ENCODE results near the gene MYO3B.

MYO3B gene

GRCh38 chr2:170579511-170579910 is 401.6 kb downstream of the MYO3B start:
- no peak overlapping the region for H3K9ac ChIP-seq (ENCODE audit: low read length)
- H2AK5ac ChIP-seq (ENCODE audit: low read length) = no peak overlapping the region
- DNase-seq = no peak
- no peak overlapping the region for H4K12ac ChIP-seq (ENCODE audit: low read depth, low read length)
- no peak overlapping the region for H3K23ac ChIP-seq (ENCODE audit: low read length)
- H3K4ac ChIP-seq (ENCODE audit: low read depth, low read length) = no peak overlapping the region
- H2AFZ ChIP-seq (ENCODE audit: insufficient read depth, low read length, poor library complexity) = no peak overlapping the region
- H3K27me3 ChIP-seq (ENCODE audit: insufficient read depth, low read length) = no peaks in the 10 kb centered on the region
- no peak overlapping the region for H4K8ac ChIP-seq (ENCODE audit: low read depth, low read length)
- H3K79me2 ChIP-seq (ENCODE audit: control insufficient read depth, insufficient read depth, low read length, poor library complexity) = no peaks in the 10 kb centered on the region
- no peak overlapping the region for H4K91ac ChIP-seq (ENCODE audit: low read depth, low read length)
- H3K14ac ChIP-seq (ENCODE audit: low read length) = no peak overlapping the region
- H3K79me1 ChIP-seq (ENCODE audit: low read length) = no peaks in the 10 kb centered on the region
- WGBS (ENCODE audit: extremely low coverage, insufficient coverage, insufficient read length) = no CpG with 5 or more reads among the region's 2 CpGs
- no peaks in the 10 kb centered on the region for H3K36me3 ChIP-seq (ENCODE audit: control insufficient read depth in 1 of 2, insufficient read depth in 2 of 2, low read length in 2 of 2)
- H3K9me3 ChIP-seq (ENCODE audit: insufficient read depth, low read depth, low read length) = no peaks in the 10 kb centered on the region
- no peak overlapping the region for H3K4me2 ChIP-seq (ENCODE audit: low read length)
- no peak overlapping the region for H3K18ac ChIP-seq (ENCODE audit: low read length)
- H2BK120ac ChIP-seq (ENCODE audit: insufficient read depth, low read length, poor library complexity) = no peak overlapping the region
- H2BK12ac ChIP-seq (ENCODE audit: low read length) = no peak overlapping the region
- no peak overlapping the region for H3K27ac ChIP-seq (ENCODE audit: low read depth, low read length)
- no peak overlapping the region for H2BK5ac ChIP-seq (ENCODE audit: low read depth, low read length, poor library complexity)
- no peaks in the 10 kb centered on the region for H3K4me1 ChIP-seq (ENCODE audit: control insufficient read depth in 1 of 2, insufficient read depth in 2 of 2, low read length in 2 of 2)
- H3K4me3 ChIP-seq (ENCODE audit: low read depth, low read length) = no peak overlapping the region

DNA sequence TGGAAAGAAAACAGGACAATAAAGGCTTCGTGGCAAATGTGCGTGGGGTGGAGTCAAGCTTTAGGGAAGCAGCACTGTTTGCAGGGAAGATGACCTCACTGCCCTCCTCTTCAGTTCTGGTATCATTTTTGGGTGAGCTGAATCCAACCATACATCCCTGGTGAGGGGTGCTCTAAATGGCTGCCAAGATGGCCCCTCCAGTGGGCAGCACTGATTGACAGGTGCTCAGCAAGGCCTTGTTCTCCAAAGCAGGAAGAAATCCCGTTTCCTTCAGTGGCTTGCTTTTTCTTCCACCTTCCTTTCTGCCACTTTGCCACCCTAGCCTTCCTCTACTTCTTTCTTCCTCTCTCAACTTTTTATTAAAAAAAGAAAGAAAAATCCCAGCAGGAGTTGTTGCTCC is 404.4 kb downstream of the MYO3B start:
- no peaks in the 10 kb centered on the region for H3K79me1 ChIP-seq (ENCODE audit: low read length)
- H3K18ac ChIP-seq (ENCODE audit: low read length) = no peak overlapping the region
- H3K14ac ChIP-seq (ENCODE audit: low read length) = no peak overlapping the region
- no CpG with 5 or more reads among the region's 3 CpGs for WGBS (ENCODE audit: extremely low coverage, insufficient coverage, insufficient read length)
- DNase-seq = no peak
- no peak overlapping the region for H4K91ac ChIP-seq (ENCODE audit: low read depth, low read length)
- no peak overlapping the region for H3K27ac ChIP-seq (ENCODE audit: low read depth, low read length)
- no peak overlapping the region for H3K9ac ChIP-seq (ENCODE audit: low read length)
- H2AFZ ChIP-seq (ENCODE audit: insufficient read depth, low read length, poor library complexity) = no peak overlapping the region
- H3K4ac ChIP-seq (ENCODE audit: low read depth, low read length) = no peak overlapping the region
- no peak overlapping the region for H3K23ac ChIP-seq (ENCODE audit: low read length)
- H4K8ac ChIP-seq (ENCODE audit: low read depth, low read length) = no peak overlapping the region
- no peak overlapping the region for H2BK120ac ChIP-seq (ENCODE audit: insufficient read depth, low read length, poor library complexity)
- H3K4me2 ChIP-seq (ENCODE audit: low read length) = no peak overlapping the region
- H3K36me3 ChIP-seq (ENCODE audit: control insufficient read depth in 1 of 2, insufficient read depth in 2 of 2, low read length in 2 of 2) = no peaks in the 10 kb centered on the region
- no peak overlapping the region for H2BK5ac ChIP-seq (ENCODE audit: low read depth, low read length, poor library complexity)
- no peak overlapping the region for H2AK5ac ChIP-seq (ENCODE audit: low read length)
- H2BK12ac ChIP-seq (ENCODE audit: low read length) = no peak overlapping the region
- no peaks in the 10 kb centered on the region for H3K27me3 ChIP-seq (ENCODE audit: insufficient read depth, low read length)
- no peak overlapping the region for H4K12ac ChIP-seq (ENCODE audit: low read depth, low read length)
- H3K4me1 ChIP-seq (ENCODE audit: control insufficient read depth in 1 of 2, insufficient read depth in 2 of 2, low read length in 2 of 2) = no peaks in the 10 kb centered on the region
- H3K9me3 ChIP-seq (ENCODE audit: insufficient read depth, low read depth, low read length) = no peaks in the 10 kb centered on the region
- no peaks in the 10 kb centered on the region for H3K79me2 ChIP-seq (ENCODE audit: control insufficient read depth, insufficient read depth, low read length, poor library complexity)
- H3K4me3 ChIP-seq (ENCODE audit: low read depth, low read length) = no peak overlapping the region

GRCh38 chr2:170582751-170583463 is 405.0 kb downstream of the MYO3B start:
- H3K9ac ChIP-seq (ENCODE audit: low read length) = no peak overlapping the region
- H3K18ac ChIP-seq (ENCODE audit: low read length) = no peak overlapping the region
- no peak overlapping the region for H3K4me2 ChIP-seq (ENCODE audit: low read length)
- H2AK5ac ChIP-seq (ENCODE audit: low read length) = no peak overlapping the region
- H3K4ac ChIP-seq (ENCODE audit: low read depth, low read length) = no peak overlapping the region
- no peak overlapping the region for H3K4me3 ChIP-seq (ENCODE audit: low read depth, low read length)
- WGBS (ENCODE audit: extremely low coverage, insufficient coverage, insufficient read length) = no CpG with 5 or more reads among the region's 8 CpGs
- no peak overlapping the region for H3K27ac ChIP-seq (ENCODE audit: low read depth, low read length)
- no peak overlapping the region for H2BK12ac ChIP-seq (ENCODE audit: low read length)
- H4K91ac ChIP-seq (ENCODE audit: low read depth, low read length) = no peak overlapping the region
- H4K8ac ChIP-seq (ENCODE audit: low read depth, low read length) = no peak overlapping the region
- no peak overlapping the region for H2BK5ac ChIP-seq (ENCODE audit: low read depth, low read length, poor library complexity)
- H2BK120ac ChIP-seq (ENCODE audit: insufficient read depth, low read length, poor library complexity) = no peak overlapping the region
- H3K23ac ChIP-seq (ENCODE audit: low read length) = no peak overlapping the region
- no peak overlapping the region for H2AFZ ChIP-seq (ENCODE audit: insufficient read depth, low read length, poor library complexity)
- no peak for DNase-seq
- no peak overlapping the region for H3K14ac ChIP-seq (ENCODE audit: low read length)
- H3K79me2 ChIP-seq (ENCODE audit: control insufficient read depth, insufficient read depth, low read length, poor library complexity) = no peaks in the 10 kb centered on the region
- no peaks in the 10 kb centered on the region for H3K4me1 ChIP-seq (ENCODE audit: control insufficient read depth in 1 of 2, insufficient read depth in 2 of 2, low read length in 2 of 2)
- no peaks in the 10 kb centered on the region for H3K79me1 ChIP-seq (ENCODE audit: low read length)
- H3K36me3 ChIP-seq (ENCODE audit: control insufficient read depth in 1 of 2, insufficient read depth in 2 of 2, low read length in 2 of 2) = no peaks in the 10 kb centered on the region
- no peaks in the 10 kb centered on the region for H3K27me3 ChIP-seq (ENCODE audit: insufficient read depth, low read length)
- no peak overlapping the region for H4K12ac ChIP-seq (ENCODE audit: low read depth, low read length)
- H3K9me3 ChIP-seq (ENCODE audit: insufficient read depth, low read depth, low read length) = no peaks in the 10 kb centered on the region

DNA sequence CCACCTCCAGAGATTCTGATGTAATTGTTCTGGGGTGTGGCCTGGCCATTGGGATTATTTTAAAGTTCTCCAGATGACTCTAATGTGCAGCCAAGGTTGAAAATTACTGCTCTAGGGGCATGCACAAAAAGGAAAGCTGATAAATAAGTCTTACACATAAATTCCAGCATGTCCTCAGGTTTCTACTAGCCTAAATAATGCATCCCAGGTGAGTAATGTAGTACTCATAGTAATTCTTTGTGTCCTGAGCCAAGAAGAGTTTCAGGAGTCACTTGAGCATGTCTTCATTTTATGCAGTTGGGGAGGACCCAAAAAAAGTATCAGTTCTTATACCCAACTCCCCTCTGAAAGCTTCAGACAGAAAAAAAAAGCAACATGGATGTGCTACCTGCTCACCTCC is 407.1 kb downstream of the MYO3B start:
- Histone ChIP-seq H4K12ac (ENCODE audit: low read depth, low read length) (no peak overlapping the region), H3K18ac (ENCODE audit: low read length) (no peak overlapping the region), H3K4ac (ENCODE audit: low read depth, low read length) (no peak overlapping the region), H3K4me3 (ENCODE audit: low read depth, low read length) (no peak overlapping the region), H4K8ac (ENCODE audit: low read depth, low read length) (no peak overlapping the region), H2AK5ac (ENCODE audit: low read length) (no peak overlapping the region), H3K9me3 (ENCODE audit: insufficient read depth, low read depth, low read length) (no peaks in the 10 kb centered on the region), H3K4me1 (ENCODE audit: control insufficient read depth in 1 of 2, insufficient read depth in 2 of 2, low read length in 2 of 2) (no peaks in the 10 kb centered on the region), H3K23ac (ENCODE audit: low read length) (no peak overlapping the region), H2BK5ac (ENCODE audit: low read depth, low read length, poor library complexity) (no peak overlapping the region), H2BK120ac (ENCODE audit: insufficient read depth, low read length, poor library complexity) (no peak overlapping the region), H2BK12ac (ENCODE audit: low read length) (no peak overlapping the region), H3K79me1 (ENCODE audit: low read length) (no peaks in the 10 kb centered on the region), H3K4me2 (ENCODE audit: low read length) (no peak overlapping the region), H3K27ac (ENCODE audit: low read depth, low read length) (no peak overlapping the region), H2AFZ (ENCODE audit: insufficient read depth, low read length, poor library complexity) (no peak overlapping the region), H3K36me3 (ENCODE audit: control insufficient read depth in 1 of 2, insufficient read depth in 2 of 2, low read length in 2 of 2) (no peaks in the 10 kb centered on the region), H4K91ac (ENCODE audit: low read depth, low read length) (no peak overlapping the region), H3K27me3 (ENCODE audit: insufficient read depth, low read length) (no peaks in the 10 kb centered on the region), H3K79me2 (ENCODE audit: control insufficient read depth, insufficient read depth, low read length, poor library complexity) (no peaks in the 10 kb centered on the region), H3K14ac (ENCODE audit: low read length) (no peak overlapping the region), H3K9ac (ENCODE audit: low read length) (no peak overlapping the region)
- DNase-seq = no peak

All from trophoblast cell (in vitro differentiated cells and primary cell).